Kidney epithelial cell (primary cell): ENCODE measurements around the gene CUX1. TPM values are rescaled to one million over a fixed set of nuclear protein-coding genes. Genes with fewer than 3 reads are reported as not detected.

Source experiments
- DNase-seq: peaks from one replicate; pipeline ENCODE4 v3.0.0-alpha.2; 2010; ENCODE audit warnings: low read depth
- H3K27me3 ChIP-seq: 2 replicates; pipeline ENCODE4 v1.6.0; 2011; ENCODE audit warnings: low read length; ENCODE audit not compliant: control insufficient read depth, insufficient read depth
- H3K36me3 ChIP-seq: 2 replicates; pipeline ENCODE4 v1.5.1; 2011; ENCODE audit warnings: low read length; ENCODE audit not compliant: control insufficient read depth, insufficient read depth
- H3K4me3 ChIP-seq: 2 replicates; pipeline ENCODE4 v1.5.1; 2011; ENCODE audit warnings: low read depth, mild to moderate bottlenecking, control low read depth, low read length
- CTCF ChIP-seq: IDR thresholded peaks from 2 replicates; pipeline ENCODE4 v1.5.1; 2011; ENCODE audit warnings: mild to moderate bottlenecking, moderate library complexity, low read length, control low read depth, inconsistent platforms; ENCODE audit not compliant: insufficient read depth, poor library complexity, severe bottlenecking
- total RNA-seq: library from RNA; depleted of rRNA; stranded (reverse); fragments of >200 nt; gene quantifications from 2 replicates; pipeline ENCODE4 v1.2.3, GENCODE V29; 2015

Gene CUX1
- total RNA-seq, 1 donor from 2014 or later = 56.7 TPM

DNA sequence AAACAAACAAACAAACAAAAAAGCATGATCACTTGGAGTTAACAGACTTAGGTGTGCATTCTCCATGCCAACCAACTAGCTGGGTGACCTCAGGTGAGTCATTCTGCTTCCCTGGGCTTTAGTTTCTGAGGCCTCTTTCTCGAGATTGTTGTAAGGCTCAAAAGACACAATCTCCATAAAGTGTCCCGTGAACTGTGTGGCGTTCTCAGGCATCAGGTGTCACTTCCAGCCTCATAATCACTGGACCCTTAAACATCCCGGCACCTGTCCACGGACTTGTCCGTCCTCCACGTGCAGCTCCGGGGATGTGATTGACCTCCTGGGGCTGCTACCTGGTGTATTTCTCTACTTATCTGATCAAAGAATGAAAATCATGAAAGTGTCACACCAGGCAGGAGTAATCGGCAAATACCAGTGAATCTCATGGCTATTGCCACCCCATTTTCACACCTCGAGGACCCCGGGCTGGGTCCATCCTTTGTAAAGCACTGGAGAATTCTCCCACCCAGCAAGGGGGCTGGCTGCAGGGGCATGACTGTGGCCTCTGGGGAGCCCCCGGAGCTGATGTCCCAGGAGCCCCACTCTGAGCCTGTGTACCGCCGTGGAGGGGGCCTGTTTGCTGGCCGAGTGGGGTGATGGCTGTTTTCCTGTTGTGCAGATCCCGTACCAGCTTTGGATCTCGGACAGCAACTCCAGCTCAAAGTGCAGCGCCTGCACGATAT lies 279.4 kb downstream of the CUX1 start:
- H3K4me3 ChIP-seq = no peak overlapping the region

DNA sequence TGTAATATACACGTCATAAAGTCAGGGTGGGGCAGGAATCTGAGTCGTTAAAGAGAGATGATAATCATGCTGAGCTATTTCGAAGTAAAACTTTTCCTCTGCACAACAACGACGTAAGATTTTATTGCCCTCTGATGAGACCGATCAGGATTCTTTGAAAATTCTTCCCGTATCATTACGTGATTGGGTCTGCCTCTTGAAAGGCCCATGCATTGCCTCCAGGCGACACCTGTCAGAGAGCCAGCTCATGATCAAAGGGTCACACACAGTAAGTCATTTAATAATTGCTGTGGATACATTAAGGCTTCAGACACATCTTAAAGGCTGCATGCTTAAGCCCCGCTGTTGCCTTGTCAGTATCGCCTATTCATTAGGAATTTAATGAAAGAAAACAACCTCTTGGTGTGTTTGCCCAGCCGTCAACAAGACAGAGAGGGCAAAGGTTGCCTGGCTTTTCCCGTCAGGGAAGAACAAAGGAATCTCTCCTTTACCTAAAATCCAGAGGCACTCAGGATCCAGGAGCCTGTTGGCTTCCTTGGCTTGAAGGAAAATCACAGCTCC lies 280.3 kb downstream of the CUX1 start:
- no peaks in the 10 kb centered on the region for H3K27me3 ChIP-seq
- H3K36me3 ChIP-seq = peaks cover 1% of the 10 kb centered on the region
- no peak overlapping the region for H3K4me3 ChIP-seq
- no peak for DNase-seq
- TF ChIP-seq CTCF = no peak

More for the DNA sequence above, 279.4 kb downstream of the CUX1 start:
- TF ChIP-seq CTCF = no peak
- Histone ChIP-seq H3K36me3 (peaks cover 1% of the 10 kb centered on the region), H3K27me3 (no peaks in the 10 kb centered on the region)
- no peak for DNase-seq

- H3K4me3 ChIP-seq = no peak overlapping the region
- TF ChIP-seq CTCF = no peak
- H3K27me3 ChIP-seq = no peaks in the 10 kb centered on the region
- no peak for DNase-seq
- peaks cover 1% of the 10 kb centered on the region for H3K36me3 ChIP-seq
These were observed 281.6 kb downstream of the CUX1 start for GRCh38 chr7:102098986-102099385.

DNA sequence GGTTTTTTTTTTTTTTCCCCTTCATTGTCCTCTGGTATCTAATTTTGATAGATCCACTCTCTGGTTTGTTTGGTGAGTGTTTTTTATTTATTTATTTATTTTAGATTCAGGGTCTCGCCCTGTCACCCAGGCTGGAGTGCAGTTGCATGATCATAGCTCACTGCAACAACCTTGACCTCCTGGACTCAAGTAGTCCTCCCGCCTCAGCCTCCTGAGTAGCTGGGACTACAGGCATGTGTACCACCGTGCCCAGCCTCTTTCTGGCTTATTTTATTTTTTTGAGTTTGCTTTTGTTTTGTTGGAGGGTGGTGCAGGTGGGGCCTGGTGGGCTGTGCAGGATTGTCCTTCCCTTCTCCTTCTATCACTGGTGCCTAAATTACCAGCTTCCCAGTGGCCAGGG lies 282.0 kb downstream of the CUX1 start:
- no peak for DNase-seq
- H3K36me3 ChIP-seq = peaks cover 1% of the 10 kb centered on the region
- TF ChIP-seq CTCF = no peak
- H3K27me3 ChIP-seq = no peaks in the 10 kb centered on the region
- no peak overlapping the region for H3K4me3 ChIP-seq

DNA sequence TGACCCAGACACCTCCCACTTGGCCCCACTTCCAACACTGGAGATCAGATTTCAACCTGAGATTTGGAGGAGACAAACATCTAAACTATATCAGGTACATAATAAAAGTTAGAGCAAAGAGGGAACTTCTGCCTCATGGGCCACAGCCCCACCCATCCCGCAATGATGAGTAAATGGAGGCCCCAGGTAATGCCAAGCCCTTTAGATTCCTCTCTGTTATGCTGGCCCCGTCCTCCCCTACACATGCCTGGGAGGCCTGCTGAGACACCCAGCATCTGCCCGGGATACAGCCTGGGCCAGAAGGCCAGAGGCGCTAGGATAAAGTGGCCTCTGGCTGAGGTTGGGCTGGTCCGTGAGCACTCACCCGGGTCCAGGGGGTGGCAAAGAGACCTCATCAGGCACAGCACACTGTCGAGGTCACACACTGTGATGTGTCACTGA lies 283.7 kb downstream of the CUX1 start:
- no peak overlapping the region for H3K4me3 ChIP-seq
- H3K36me3 ChIP-seq = peaks cover 1% of the 10 kb centered on the region
- DNase-seq = no peak
- no peaks in the 10 kb centered on the region for H3K27me3 ChIP-seq
- no peak for TF ChIP-seq CTCF

- no peak for TF ChIP-seq CTCF
- DNase-seq = no peak
- Histone ChIP-seq H3K4me3 (no peak overlapping the region), H3K36me3 (peaks cover 1% of the 10 kb centered on the region), H3K27me3 (no peaks in the 10 kb centered on the region)
These were observed 284.5 kb downstream of the CUX1 start for GRCh38 chr7:102101926-102102325.
